Spleen (tissue), 7 donors: ENCODE data around the gene ST8SIA6.

Source experiments
- CTCF ChIP-seq, 11 experiments: fragments of 200-600 bp in 7 of 11; fragments of 450-650 bp in 4 of 11; sonication (generic) in 4 of 11; IDR thresholded peaks in 8 of 11; conservative IDR thresholded peaks in 3 of 11; 1 replicate in 7 of 11; 2 replicates in 4 of 11; pipeline versions ENCODE4 v1.4.0 to v1.8.0; 2016 to 2021; ENCODE audit warnings: antibody characterized with exemption in 11 of 11, inconsistent platforms in 4 of 11, mild to moderate bottlenecking in 1 of 11
- POLR2A ChIP-seq, 3 donors: fragments of 450-650 bp; IDR thresholded peaks; one replicate each; pipeline ENCODE4 v1.5.1; 2017; ENCODE audit warnings: antibody characterized with exemption in 3 of 3, mild to moderate bottlenecking in 1 of 3
- donor health status: DM: no; HTN: no; CAD: no; lungs with moderate emphysema.
- donor health status: DM: no; HTN: no; CAD: no.
- donor health status: DM: no; HTN: no; CAD: no.

GRCh38 chr10:17435953-17436352 is 18.4 kb downstream of the ST8SIA6 start:
- TF ChIP-seq CTCF (IDR thresholded peaks at IDR 0.05 in 8 of 11, conservative IDR thresholded peaks at IDR 0.05 in 3 of 11): no peak
- no peak for TF ChIP-seq POLR2A (IDR thresholded peaks at IDR 0.05)
